ENCODE measurements around the gene COMMD4.
"Not testable (repeated sequence)": the region's sequence is repeated elsewhere in the genome, so short reads cannot be mapped to it uniquely, and the experiment has no call there.

COMMD4 gene

GRCh38 chr15:75338661-75339240 is 2.9 kb downstream of the COMMD4 start:
- TF ChIP-seq CTCF (IDR thresholded peaks at IDR 0.05; ENCODE audit: low read depth, low read length, missing control alignments), result no peak
- no peak overlapping the region for H3K4me3 ChIP-seq (ENCODE audit: low read depth, low read length)
- DNase-seq (ENCODE audit: low read depth), result no peak

GRCh38 chr15:75339531-75340240 is 3.8 kb downstream of the COMMD4 start:
- no peak for DNase-seq (ENCODE audit: low read depth)
- no peak for TF ChIP-seq CTCF (IDR thresholded peaks at IDR 0.05; ENCODE audit: low read depth, low read length, missing control alignments)
- H3K4me3 ChIP-seq (ENCODE audit: low read depth, low read length), result no peak overlapping the region

- DNase-seq (ENCODE audit: low read depth), result no peak
- no peak overlapping the region for H3K4me3 ChIP-seq (ENCODE audit: low read depth, low read length)
- no peak for TF ChIP-seq CTCF (IDR thresholded peaks at IDR 0.05; ENCODE audit: low read depth, low read length, missing control alignments)
These were observed 6.4 kb downstream of the COMMD4 start for GRCh38 chr15:75342221-75342620.

- not testable (repeated sequence) for DNase-seq (ENCODE audit: low read depth); H3K4me3 ChIP-seq (ENCODE audit: low read depth, low read length)
These were observed 8.1 kb downstream of the COMMD4 start for GRCh38 chr15:75343953-75344352.

GRCh38 chr15:75346796-75347221 is 10.9 kb downstream of the COMMD4 start, which contains the start of gene NEIL1:
Gene NEIL1 (plus strand): TSS chr15:75347039. CDS start chr15:75348906, 1,867 bp downstream.
- DNase-seq (ENCODE audit: low read depth), result no peak
- peak within 1 kb of the TSS; percentile 51 for H3K4me3 ChIP-seq (ENCODE audit: low read depth, low read length)
- no peak for TF ChIP-seq CTCF (IDR thresholded peaks at IDR 0.05; ENCODE audit: low read depth, low read length, missing control alignments)

GRCh38 chr15:75347222-75348033 is 11.6 kb downstream of the COMMD4 start:
- no peak for DNase-seq (ENCODE audit: low read depth)
- no peak for TF ChIP-seq CTCF (IDR thresholded peaks at IDR 0.05; ENCODE audit: low read depth, low read length, missing control alignments)
- peak overlapping the region; percentile 51 for H3K4me3 ChIP-seq (ENCODE audit: low read depth, low read length)

- TF ChIP-seq CTCF (IDR thresholded peaks at IDR 0.05; ENCODE audit: low read depth, low read length, missing control alignments), result no peak
- H3K4me3 ChIP-seq (ENCODE audit: low read depth, low read length), result peak overlapping the region; percentile 51
- DNase-seq (ENCODE audit: low read depth), result no peak
These were observed 12.2 kb downstream of the COMMD4 start for GRCh38 chr15:75348034-75348561.
